ENCODE data around the gene ALK.

- TF ChIP-seq YY1 (IDR thresholded peaks at IDR 0.05; ENCODE audit: insufficient read depth, insufficient read length) (no peak), ZNF274 (IDR thresholded peaks at IDR 0.05; ENCODE audit: low read depth, low read length) (no peak)
Observed at GRCh38 chr2:29502460-29502911, 418.9 kb downstream of the ALK start.

Measured in NT2/D1 (cell line).